Right ventricle myocardium superior (tissue), 1 donor: ENCODE results near the gene MROH2B. TPM values are rescaled to one million over a fixed set of nuclear protein-coding genes. Genes with fewer than 3 reads are reported as not detected.

ENCODE experiments used
- ATAC-seq: fragments of 200-7000 bp; cut with Tn5 transposase; one replicate; pipeline ENCODE4 v1.9.1; 2020; ENCODE audit warnings: mild to moderate bottlenecking; ENCODE audit not compliant: poor library complexity
- DNase-seq: peaks from one replicate; pipeline ENCODE4 v3.0.0-alpha.2; 2020
- intact Hi-C: fragments of 100-400 bp; cut with DNase I; formaldehyde crosslinking; loops from one replicate; pipeline ENCODE4 v1.11.2; 2022
- long read RNA-seq: library from polyadenylated mRNA; unstranded; transcript quantifications from one replicate; pipeline ENCODE4 v2.0.0, GENCODE V29; 2021
- total RNA-seq: library from RNA; stranded (reverse); fragmentation: NEBNext Ultra II Directional; extraction: Animal tissue kit (Norgen Biotek cat#: 25700); gene quantifications from one replicate; pipeline ENCODE4 v1.2.1, GENCODE V29; 2021
- donor health status: DM: no; HTN: yes; CAD: no; lungs with severe emphysema.

MROH2B gene
- total RNA-seq: not detected
- long read RNA-seq: 0 reads

- no peak for ATAC-seq
- no peak for DNase-seq
- intact Hi-C loops: no loop called here
Measured at GRCh38 chr5:41071242-41071641, at the start of gene MROH2B. Gene MROH2B (minus strand): TSS chr5:41071342. CDS start chr5:41070852, 490 bp downstream.

GRCh38 chr5:41120600-41120999, 49.5 kb upstream of the MROH2B start:
- DNase-seq: no peak
- intact Hi-C loops: no loop called here
- ATAC-seq: no peak

GRCh38 chr5:41118177-41118576, 47.0 kb upstream of the MROH2B start:
- DNase-seq: no peak
- no peak for ATAC-seq
- intact Hi-C loops: loop anchor here (10.0 kb wide), 1 partner anchor 213 kb away; the partner anchor contains the start of gene C7

GRCh38 chr5:41115281-41115680, 44.1 kb upstream of the MROH2B start:
- intact Hi-C loops: loop anchor here (10.0 kb wide), 1 partner anchor 210 kb away; the partner anchor contains the start of gene C7
- ATAC-seq (no peak), DNase-seq (no peak)

GRCh38 chr5:41112486-41113455, 41.6 kb upstream of the MROH2B start:
- no peak for DNase-seq
- ATAC-seq: peak; percentile 46
- intact Hi-C loops: loop anchor here (10.0 kb wide), 1 partner anchor 208 kb away; the partner anchor contains the start of gene C7

- no peak for DNase-seq
- intact Hi-C loops: no loop called here
- ATAC-seq: no peak
Measured at GRCh38 chr5:41109186-41109585, 38.0 kb upstream of the MROH2B start.

- DNase-seq: no peak
- intact Hi-C loops: no loop called here
- ATAC-seq: no peak
Measured at GRCh38 chr5:41102341-41102740, 31.2 kb upstream of the MROH2B start.

GRCh38 chr5:41097642-41098041, 26.5 kb upstream of the MROH2B start:
- ATAC-seq (peak; percentile 54), DNase-seq (no peak)
- intact Hi-C loops: no loop called here

GRCh38 chr5:41095324-41096101, 24.4 kb upstream of the MROH2B start:
- intact Hi-C loops: no loop called here
- DNase-seq: no peak
- ATAC-seq: peak; percentile 9

GRCh38 chr5:41094871-41095270, 23.7 kb upstream of the MROH2B start:
- intact Hi-C loops: no loop called here
- DNase-seq (no peak), ATAC-seq (peak; percentile 35)

- intact Hi-C loops: no loop called here
- ATAC-seq: peak; percentile 54
- DNase-seq: no peak
Measured at GRCh38 chr5:41093803-41094202, 22.7 kb upstream of the MROH2B start.

- no peak for DNase-seq
- no peak for ATAC-seq
- intact Hi-C loops: no loop called here
Measured at GRCh38 chr5:41087461-41087860, 16.3 kb upstream of the MROH2B start.

GRCh38 chr5:41083306-41083705, 12.2 kb upstream of the MROH2B start:
- no peak for ATAC-seq
- intact Hi-C loops: no loop called here
- DNase-seq: no peak

GRCh38 chr5:41071975-41072374, 833 bp upstream of the MROH2B start:
- DNase-seq: no peak
- no peak for ATAC-seq
- intact Hi-C loops: no loop called here

- ATAC-seq (peak; percentile 77), DNase-seq (no peak)
- intact Hi-C loops: no loop called here
Measured at GRCh38 chr5:41067714-41068568, 3.2 kb downstream of the MROH2B start.

- DNase-seq (no peak), ATAC-seq (peak; percentile 72)
- intact Hi-C loops: no loop called here
Measured at GRCh38 chr5:41065691-41066335, 5.3 kb downstream of the MROH2B start.

- peak; percentile 38 for DNase-seq
- intact Hi-C loops: no loop called here
- no peak for ATAC-seq
Measured at GRCh38 chr5:41057940-41058339, 13.2 kb downstream of the MROH2B start.

- DNase-seq: no peak
- no peak for ATAC-seq
- intact Hi-C loops: no loop called here
Measured at GRCh38 chr5:41057231-41057630, 13.9 kb downstream of the MROH2B start.
